GM19452 (cell line): Measurements from ENCODE around the gene SRP72.

Experiments used
- ATAC-seq: cut with Tn5 transposase; IDR thresholded peaks from one replicate; pipeline ENCODE4 v1.9.1; 2021; ENCODE audit not compliant: unreplicated experiment

SRP72 gene

DNA sequence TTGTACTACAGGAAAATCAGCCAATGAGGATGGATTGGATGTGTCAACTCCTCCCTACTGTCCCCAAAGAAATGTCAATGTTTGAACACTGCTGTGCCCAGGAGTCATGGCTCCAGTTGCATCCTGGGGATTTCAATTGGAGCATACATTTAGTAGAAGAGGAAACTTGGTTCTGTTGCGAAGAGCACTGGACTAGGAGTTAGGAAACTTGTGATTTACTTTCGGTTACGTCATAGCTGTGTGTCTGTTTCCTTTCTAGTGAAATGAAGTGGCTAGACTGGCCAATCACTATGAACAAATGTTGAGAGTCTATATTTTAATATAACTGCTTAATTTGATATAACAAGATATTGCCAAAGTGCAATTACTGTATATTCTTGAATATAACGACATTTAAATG, 73.4 kb downstream of the SRP72 start:
- ATAC-seq, result no peak

DNA sequence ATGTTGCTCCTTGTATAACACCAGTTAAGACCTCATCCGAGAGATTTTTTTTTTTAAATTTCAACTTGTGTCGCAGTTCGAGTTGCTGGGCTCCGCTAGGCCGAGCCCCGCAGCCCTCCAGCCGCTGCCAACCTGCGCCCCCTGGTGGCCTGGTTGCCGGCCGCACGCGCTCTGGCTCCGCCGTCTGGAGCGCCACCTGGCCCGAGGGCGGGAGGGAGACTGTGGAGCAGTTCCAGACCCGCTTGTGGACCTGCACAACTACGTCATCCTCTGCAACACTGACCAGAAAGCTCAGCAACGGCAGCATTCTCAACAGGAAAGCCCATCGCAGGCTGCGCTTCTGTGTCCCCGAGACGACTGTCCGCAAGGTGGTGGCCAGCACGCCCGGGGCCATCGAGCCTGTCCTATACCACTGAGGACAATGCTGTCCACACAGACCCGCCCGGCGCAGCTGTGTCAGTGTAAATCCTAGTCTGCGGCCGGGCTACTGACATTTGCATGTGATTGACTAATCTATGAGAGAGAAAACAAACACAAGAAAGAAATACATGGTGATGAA, 77.2 kb downstream of the SRP72 start:
- ATAC-seq, result peak; percentile 99

DNA sequence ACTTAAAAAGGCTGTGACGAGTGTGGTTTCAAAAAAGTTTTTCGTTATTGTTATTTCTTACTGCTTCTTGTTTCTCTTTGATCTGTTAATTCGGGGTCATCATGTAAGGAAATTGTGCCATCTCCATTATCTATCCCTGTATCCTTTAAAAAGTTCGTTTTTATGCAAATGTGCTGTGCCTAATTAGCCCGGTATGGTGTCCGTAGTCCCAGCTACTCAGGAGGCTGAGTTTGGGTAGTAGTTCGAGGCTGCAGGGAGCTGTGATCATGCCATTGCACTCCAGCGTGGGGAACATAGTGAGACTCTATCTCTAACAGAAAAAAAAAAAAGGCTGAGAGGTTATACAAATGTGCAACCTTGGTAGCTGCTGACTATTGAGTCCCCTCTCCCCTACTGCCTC, 83.2 kb downstream of the SRP72 start:
- no peak for ATAC-seq

- ATAC-seq, result no peak
These were observed 84.1 kb downstream of the SRP72 start for GRCh38 chr4:56551516-56551915.

DNA sequence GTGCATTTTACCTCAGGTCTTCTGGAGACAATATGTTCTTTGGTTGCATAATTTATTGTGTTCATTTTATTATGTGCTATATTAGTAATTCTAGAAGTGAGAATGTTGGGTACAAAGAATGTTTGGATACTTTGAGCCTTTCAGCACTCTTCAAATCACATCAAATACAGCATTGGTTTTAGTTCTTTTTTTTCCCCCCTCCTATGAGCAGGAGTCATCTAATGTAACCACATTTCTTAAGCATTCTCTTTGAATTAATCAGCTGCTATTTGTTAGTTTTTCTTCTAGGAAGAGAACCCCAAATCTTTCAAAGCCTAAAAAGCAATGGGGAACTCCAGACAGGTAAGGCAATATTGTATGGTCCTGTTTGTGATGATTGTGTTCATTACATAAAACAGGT, 84.9 kb downstream of the SRP72 start:
- ATAC-seq, result no peak
